MCF 10A (cell line): ENCODE results near the gene POFUT2. TPM values are rescaled to one million over a fixed set of nuclear protein-coding genes. Genes with fewer than 3 reads are reported as not detected.

Source experiments
- BruUV-seq: library from RNA; stranded (reverse); fragments of 400-500 nt; replicated peaks from 2 replicates; lab custom pipeline; 2021; lab: Mats Ljungman, UMichigan
- CTCF ChIA-PET: fragments of 300-600 bp; sonication (Branson Sonifier 250); formaldehyde crosslinking; extraction: SDS; loops from one replicate; lab custom pipeline; 2021; ENCODE audit warnings: antibody characterized with exemption, inconsistent platforms; lab: Yijun Ruan, JAX
- POLR2A ChIA-PET: fragments of 300-600, 350-650 bp; sonication (Branson Sonifier 250); formaldehyde crosslinking; extraction: SDS; loops from one replicate; lab custom pipeline; 2020; ENCODE audit warnings: antibody characterized with exemption, inconsistent platforms; lab: Yijun Ruan, JAX
- DNase-seq: peaks from one replicate; pipeline ENCODE4 v3.0.0-alpha.2; 2018; ENCODE audit not compliant: unreplicated experiment
- H3K27ac Mint-ChIP-seq: one replicate; pipeline ENCODE4 v1.8.0; 2022; ENCODE audit warnings: mild to moderate bottlenecking, low read depth, mixed read lengths; ENCODE audit not compliant: unreplicated experiment
- H3K27me3 Mint-ChIP-seq: one replicate; pipeline ENCODE4 v1.8.0; 2022; ENCODE audit warnings: mixed read lengths; ENCODE audit not compliant: insufficient read depth, unreplicated experiment
- H3K36me3 Mint-ChIP-seq: one replicate; pipeline ENCODE4 v1.8.0; 2022; ENCODE audit warnings: mild to moderate bottlenecking, moderate library complexity, mixed read lengths; ENCODE audit not compliant: insufficient read depth, unreplicated experiment
- H3K4me1 Mint-ChIP-seq: one replicate; pipeline ENCODE4 v1.8.0; 2022; ENCODE audit warnings: mixed read lengths; ENCODE audit not compliant: insufficient read depth, unreplicated experiment
- H3K4me3 Mint-ChIP-seq: one replicate; pipeline ENCODE4 v1.8.0; 2022; ENCODE audit warnings: mild to moderate bottlenecking, moderate library complexity, mixed read lengths; ENCODE audit not compliant: unreplicated experiment
- H3K9me3 Mint-ChIP-seq: one replicate; pipeline ENCODE4 v1.8.0; 2022; ENCODE audit warnings: mixed read lengths; ENCODE audit not compliant: unreplicated experiment
- CTCF ChIP-seq: fragments of 200-600 bp; IDR thresholded peaks from one replicate; pipeline ENCODE4 v1.8.0; 2022; ENCODE audit warnings: antibody characterized with exemption, mild to moderate bottlenecking; ENCODE audit not compliant: unreplicated experiment
- intact Hi-C: fragments of 100-400 bp; cut with micrococcal nuclease; formaldehyde crosslinking; loops from 2 replicates; pipeline ENCODE4 v1.14.1; 2022
- total RNA-seq: library from RNA; stranded (reverse); gene quantifications from 2 replicates; pipeline ENCODE4 v1.2.3, GENCODE V29; 2022

Gene POFUT2
- total RNA-seq, 1 experiment from 2014 or later = 25.2 TPM

GRCh38 chr21:45297329-45297728, 9.6 kb upstream of the POFUT2 start:
- no peak overlapping the region for H3K4me3 Mint-ChIP-seq
- no peak for DNase-seq
- no peak for TF ChIP-seq CTCF
- ChIA-PET CTCF (interaction anchor here (0.6 kb wide), 1 partner anchor 141 kb away, joined by 5 read pairs; no protein-coding TSS in a partner anchor), POLR2A (no interaction called here)
- H3K4me1 Mint-ChIP-seq = no peaks in the 10 kb centered on the region
- no peaks in the 10 kb centered on the region for H3K9me3 Mint-ChIP-seq
- BruUV-seq = no TSS peak
- no peaks in the 10 kb centered on the region for H3K27me3 Mint-ChIP-seq
- H3K27ac Mint-ChIP-seq = no peak overlapping the region
- H3K36me3 Mint-ChIP-seq = peaks cover 11% of the 10 kb centered on the region
- intact Hi-C loops = no loop called here

GRCh38 chr21:45296638-45297037, 8.9 kb upstream of the POFUT2 start:
- POLR2A ChIA-PET = no interaction called here
- CTCF ChIA-PET = no interaction called here
- no TSS peak for BruUV-seq
- intact Hi-C loops = no loop called here
- Mint-ChIP-seq H3K4me1 (no peaks in the 10 kb centered on the region), H3K27me3 (no peaks in the 10 kb centered on the region), H3K9me3 (no peaks in the 10 kb centered on the region), H3K27ac (no peak overlapping the region), H3K36me3 (peaks cover 11% of the 10 kb centered on the region), H3K4me3 (no peak overlapping the region)
- DNase-seq = no peak
- TF ChIP-seq CTCF = no peak

- TF ChIP-seq CTCF = no peak
- intact Hi-C loops = no loop called here
- POLR2A ChIA-PET = interaction anchor here (1.2 kb wide), 1 partner anchor 11 kb away, joined by 3 read pairs; no protein-coding TSS in a partner anchor
- no peak for DNase-seq
- H3K9me3 Mint-ChIP-seq = no peaks in the 10 kb centered on the region
- BruUV-seq = no TSS peak
- CTCF ChIA-PET = no interaction called here
- no peak overlapping the region for H3K27ac Mint-ChIP-seq
- H3K27me3 Mint-ChIP-seq = no peaks in the 10 kb centered on the region
- peaks cover 4% of the 10 kb centered on the region for H3K4me1 Mint-ChIP-seq
- H3K4me3 Mint-ChIP-seq = no peak overlapping the region
- peaks cover 11% of the 10 kb centered on the region for H3K36me3 Mint-ChIP-seq
These were observed 8.1 kb upstream of the POFUT2 start for GRCh38 chr21:45295576-45296365.

GRCh38 chr21:45294509-45295291, 7.0 kb upstream of the POFUT2 start:
- peaks cover 9% of the 10 kb centered on the region for H3K4me1 Mint-ChIP-seq
- no peaks in the 10 kb centered on the region for H3K27me3 Mint-ChIP-seq
- no peak for TF ChIP-seq CTCF
- peaks cover 10% of the 10 kb centered on the region for H3K36me3 Mint-ChIP-seq
- H3K27ac Mint-ChIP-seq = no peak overlapping the region
- CTCF ChIA-PET = interaction anchor here (0.6 to 1.0 kb wide), 3 partner anchors 8 to 156 kb away, joined by 3 read pairs; no protein-coding TSS in a partner anchor
- DNase-seq = no peak
- no peaks in the 10 kb centered on the region for H3K9me3 Mint-ChIP-seq
- no peak overlapping the region for H3K4me3 Mint-ChIP-seq
- intact Hi-C loops = no loop called here
- POLR2A ChIA-PET = no interaction called here
- no TSS peak for BruUV-seq
